ENCODE measurements around the gene IFRD1.

IFRD1 gene, protein sequence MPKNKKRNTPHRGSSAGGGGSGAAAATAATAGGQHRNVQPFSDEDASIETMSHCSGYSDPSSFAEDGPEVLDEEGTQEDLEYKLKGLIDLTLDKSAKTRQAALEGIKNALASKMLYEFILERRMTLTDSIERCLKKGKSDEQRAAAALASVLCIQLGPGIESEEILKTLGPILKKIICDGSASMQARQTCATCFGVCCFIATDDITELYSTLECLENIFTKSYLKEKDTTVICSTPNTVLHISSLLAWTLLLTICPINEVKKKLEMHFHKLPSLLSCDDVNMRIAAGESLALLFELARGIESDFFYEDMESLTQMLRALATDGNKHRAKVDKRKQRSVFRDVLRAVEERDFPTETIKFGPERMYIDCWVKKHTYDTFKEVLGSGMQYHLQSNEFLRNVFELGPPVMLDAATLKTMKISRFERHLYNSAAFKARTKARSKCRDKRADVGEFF

GRCh38 chr7:112449902-112450806 is at the start of gene IFRD1:
IFRD1 (plus strand) TSS chr7:112450460; CDS start chr7:112450689, 229 bp downstream.
- peak; percentile 99 for DNase-seq

DNA sequence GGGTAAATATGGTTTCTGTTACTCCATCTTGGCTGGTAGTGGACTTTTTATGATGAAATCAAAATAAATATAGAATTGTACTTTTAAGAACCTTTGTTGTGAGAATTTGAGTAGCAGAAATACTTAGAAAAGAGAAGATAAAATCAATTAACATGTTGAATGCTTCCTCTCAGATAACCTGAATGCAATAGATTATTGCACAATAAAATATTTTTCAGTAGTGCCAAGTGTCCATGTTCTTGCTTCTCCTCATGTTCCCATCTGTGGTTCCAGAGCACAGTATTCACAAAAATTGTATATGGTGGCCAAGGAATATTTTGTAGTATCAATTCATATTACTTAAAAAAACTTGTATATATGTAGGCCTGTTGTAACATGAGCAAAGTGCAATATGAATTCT is 45.9 kb upstream of the IFRD1 start:
- DNase-seq, result no peak

GRCh38 chr7:112405286-112405685 is 45.0 kb upstream of the IFRD1 start:
- no peak for DNase-seq

DNA sequence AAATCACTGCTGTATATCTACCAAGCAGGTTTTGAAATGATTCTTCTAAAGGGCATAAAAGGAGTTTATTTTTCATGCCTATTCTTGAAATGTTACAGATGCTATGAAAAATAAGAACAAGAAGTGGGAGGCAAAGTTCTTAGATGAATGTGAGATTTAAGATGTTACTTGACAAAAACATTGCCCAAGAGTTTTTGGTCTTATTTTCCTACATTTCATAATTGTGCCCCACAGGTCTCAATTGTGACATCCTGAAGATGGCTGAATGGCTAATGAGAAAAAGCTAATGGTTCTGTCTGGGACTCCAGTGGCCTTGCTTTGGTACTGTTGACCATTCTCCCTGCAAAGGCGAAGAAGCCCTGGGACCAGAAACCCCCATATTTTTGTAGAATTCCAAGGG is 43.0 kb upstream of the IFRD1 start:
- no peak for DNase-seq

DNA sequence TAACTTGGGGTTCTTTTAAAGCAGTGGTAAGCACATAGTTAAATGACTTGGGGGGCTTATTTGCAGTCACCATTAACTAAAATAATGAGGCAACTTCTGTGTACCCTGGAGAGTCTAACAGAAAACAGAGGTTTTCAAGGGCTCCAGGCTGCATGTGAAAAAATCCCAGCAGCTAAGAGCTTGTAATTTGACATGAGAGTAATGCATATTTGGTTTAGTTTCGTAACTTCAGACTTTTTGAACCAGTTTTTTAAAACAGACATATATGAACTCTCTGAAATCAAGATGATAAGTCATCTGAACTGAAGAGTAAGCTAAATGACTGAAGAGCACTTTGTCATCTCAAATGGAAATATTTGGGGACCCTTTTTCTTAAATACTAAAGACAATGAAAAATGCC is 40.2 kb upstream of the IFRD1 start:
- no peak for DNase-seq

DNA sequence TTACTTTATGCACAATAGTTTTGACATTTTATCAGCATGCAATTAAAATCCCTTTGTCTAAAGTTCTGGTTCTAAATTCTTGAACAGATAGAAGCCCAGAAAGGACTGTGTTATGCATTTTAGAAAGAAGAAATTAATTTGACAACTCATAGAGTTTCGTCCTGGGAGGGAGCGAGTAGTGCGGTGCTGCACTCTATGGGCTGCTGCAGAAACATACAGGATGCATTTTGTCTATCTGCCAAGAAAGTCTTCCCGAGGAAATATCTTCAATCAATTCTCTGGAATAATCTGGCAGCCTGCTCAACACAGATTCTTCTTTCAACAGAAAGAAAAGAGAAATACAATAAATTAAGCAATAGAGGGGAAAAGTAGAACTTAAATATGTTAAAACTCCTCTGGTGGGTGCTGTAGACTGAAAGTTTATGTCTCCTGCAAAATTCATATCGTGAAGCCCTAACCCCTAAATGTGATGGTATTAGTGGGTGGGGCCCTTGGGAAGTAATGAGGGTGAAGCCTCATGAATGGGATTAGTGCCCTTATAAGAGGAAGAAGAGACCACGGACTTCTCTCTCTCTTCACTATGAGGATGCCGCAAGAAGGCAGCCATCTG is 39.0 kb upstream of the IFRD1 start:
- no peak for DNase-seq

DNA sequence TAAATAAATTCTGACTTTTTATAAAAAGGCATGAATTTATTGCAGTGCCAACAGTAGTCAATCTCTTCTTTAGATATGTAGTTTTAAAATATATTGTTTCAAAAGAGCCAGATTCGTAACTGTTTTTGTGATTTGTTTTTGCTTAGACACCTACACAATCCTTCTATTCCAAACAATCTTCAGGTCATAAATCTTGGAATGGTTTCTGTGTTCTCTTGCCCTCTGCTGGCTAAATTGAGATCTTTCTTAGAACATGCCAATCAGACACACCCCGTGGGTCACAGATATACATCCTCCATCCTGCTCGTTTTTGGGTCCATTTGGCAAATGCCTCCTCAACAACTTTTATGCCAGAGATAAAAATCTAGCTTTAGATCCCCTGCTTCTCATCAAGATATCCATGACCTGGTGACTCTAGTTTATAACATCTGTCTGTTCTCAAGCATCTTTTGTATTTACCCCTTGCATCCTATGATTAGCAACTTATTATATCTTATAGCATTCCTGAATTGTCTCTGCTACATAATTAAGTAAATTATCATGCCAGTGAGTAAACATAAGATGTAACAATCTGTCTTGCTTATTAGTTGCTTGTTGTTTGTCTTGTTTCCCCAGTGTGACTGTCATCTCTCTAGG is 35.3 kb upstream of the IFRD1 start:
- DNase-seq, result no peak

GRCh38 chr7:112416127-112416526 is 34.1 kb upstream of the IFRD1 start:
- no peak for DNase-seq

DNA sequence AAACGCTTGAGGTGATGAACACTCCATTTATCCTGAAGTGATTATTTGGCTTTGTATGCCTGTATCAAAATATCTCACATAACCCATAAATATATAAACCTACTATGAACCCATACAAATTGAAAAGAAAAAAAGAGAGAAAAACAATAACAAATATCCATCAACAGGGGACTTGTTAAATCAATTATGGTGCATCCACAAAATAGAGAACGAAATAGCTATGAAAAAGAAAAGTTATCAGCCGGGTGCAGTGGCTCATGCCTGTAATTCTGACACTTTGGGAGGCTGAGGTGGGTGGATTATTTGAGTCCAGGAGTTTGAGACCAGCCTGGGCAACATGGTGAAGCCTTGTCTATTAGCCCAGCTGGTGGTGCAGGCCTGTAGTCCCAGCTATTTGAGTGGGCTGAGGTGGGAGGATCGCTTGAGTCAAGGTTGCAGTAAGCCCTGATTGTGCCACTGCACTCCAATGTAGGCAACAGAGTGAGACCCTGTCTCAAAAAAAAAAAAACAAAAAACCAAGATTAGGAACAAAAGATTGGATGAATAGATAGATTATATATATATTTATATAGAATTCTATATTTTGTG is 30.6 kb upstream of the IFRD1 start:
- no peak for DNase-seq

DNA sequence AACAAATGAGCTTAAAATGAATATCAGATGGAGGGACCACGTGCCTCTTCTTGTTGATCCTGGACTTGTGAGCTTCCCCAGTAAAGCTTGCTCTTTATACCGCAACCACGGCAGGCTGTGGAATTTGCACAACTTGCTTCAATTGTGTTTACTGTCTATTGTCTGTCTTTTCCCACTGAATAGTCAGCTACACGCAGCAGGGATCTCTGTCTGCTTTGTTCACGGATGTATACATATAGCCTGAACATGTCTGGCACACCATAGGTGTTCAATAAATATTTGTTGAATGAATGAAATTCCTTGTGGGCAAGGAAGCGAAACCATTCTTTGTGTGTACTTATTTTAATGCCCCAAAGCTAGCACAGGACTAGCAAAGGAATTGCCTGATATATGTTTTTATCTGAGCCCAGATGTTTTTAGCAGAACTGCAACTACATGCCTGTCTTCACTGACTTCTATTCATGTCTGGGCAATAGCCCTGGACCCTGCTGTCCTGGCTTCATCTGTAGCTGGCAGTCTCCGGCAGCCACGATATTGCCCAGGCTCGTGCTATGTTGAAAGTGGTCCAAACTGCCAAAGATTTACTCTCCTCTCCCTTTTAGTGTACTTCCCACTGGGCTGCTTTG is 29.9 kb upstream of the IFRD1 start:
- DNase-seq, result no peak

- no peak for DNase-seq
Observed at GRCh38 chr7:112421666-112422486, 28.4 kb upstream of the IFRD1 start.

DNA sequence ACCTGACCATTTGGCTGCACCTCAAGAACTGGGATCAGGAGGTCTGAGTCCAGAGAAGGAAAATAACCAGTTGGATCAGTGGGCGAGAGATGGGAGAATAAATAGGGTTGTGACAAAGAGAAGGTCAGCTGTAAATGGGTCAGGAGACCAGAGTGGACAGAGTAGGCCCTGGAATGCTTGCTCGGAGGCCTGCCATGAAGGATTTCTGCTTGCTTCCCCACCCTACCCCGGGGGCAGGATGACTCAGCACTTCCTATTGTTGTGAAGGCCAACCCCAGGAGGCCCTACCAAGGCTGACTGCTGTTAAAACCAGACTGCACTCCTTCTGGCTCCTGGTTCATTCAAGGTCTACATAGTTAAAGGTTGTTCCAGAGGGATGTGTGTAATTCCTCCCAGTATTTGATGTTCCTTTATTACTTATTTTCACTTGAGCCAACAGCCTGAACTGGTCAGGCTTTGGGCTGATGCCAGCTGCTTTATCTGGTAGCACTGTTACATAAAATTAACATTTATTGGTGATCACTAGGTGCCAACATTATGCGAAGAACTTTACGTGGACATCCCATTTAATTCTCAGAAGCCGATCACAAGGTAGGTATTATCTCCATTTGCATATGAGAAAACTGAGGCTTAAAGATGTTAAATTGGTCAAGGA is 27.3 kb upstream of the IFRD1 start:
- DNase-seq, result peak; percentile 30 to 33

DNA sequence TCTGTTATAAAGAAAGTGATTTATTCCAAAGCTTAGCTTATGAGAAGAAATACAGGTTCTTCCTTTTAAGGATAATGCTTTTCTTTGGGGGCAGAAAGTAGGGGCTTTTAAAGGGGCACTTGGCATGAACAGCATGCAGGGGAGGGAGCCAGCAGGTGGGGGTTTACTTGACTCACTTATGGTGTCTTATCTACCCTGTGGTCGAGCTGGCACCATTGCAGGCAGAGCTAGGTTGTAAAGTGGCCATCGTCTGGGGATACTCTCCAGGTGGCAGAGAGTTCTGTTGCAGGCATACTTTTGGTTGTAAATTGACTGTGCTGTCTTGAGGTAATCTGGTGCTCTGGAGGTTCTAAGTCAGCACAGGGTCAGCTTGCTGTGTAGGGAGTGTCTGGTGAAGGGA is 26.3 kb upstream of the IFRD1 start:
- no peak for DNase-seq

DNA sequence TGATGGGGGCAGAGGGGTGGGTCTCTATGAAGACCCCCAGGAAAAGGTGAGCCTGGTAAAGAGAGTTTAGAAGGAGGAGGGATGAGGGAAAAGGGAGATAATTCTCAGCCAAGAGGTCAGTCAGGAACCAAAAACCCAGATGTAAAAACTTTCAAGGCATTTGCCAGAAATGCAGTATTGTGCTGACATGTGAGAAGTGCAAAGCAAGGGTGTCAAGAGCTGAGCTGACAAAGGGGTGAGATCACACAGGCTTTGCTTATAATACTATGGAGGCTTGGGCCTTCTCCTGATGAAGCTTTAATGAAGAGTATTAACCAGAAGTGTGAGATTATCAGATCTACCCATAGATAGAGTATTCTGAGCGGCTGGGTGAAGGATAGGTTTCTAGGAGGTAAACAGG is 22.3 kb upstream of the IFRD1 start:
- DNase-seq, result no peak

DNA sequence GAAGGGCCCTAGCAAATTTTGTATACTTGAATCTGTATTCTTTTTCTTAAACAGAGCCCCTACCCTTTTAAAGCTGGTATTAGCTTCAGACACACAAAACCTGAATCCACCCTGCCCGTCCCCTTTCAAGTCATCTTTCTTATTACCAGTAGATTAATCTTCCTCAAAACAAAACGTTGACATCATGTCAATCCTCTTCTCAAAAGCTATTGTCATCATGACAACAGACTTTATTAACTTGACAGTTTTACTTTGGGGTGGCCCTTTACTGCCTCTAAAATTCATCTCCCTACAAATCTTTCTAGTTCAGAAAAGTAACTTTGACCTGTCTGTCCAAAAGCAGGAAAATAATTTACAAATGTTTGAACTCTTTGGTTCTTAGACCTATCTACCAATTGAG is 21.5 kb upstream of the IFRD1 start:
- no peak for DNase-seq

- DNase-seq, result no peak
Observed at GRCh38 chr7:112430649-112431048, 19.6 kb upstream of the IFRD1 start.

GRCh38 chr7:112431803-112432202 is 18.5 kb upstream of the IFRD1 start:
- DNase-seq, result no peak

DNA sequence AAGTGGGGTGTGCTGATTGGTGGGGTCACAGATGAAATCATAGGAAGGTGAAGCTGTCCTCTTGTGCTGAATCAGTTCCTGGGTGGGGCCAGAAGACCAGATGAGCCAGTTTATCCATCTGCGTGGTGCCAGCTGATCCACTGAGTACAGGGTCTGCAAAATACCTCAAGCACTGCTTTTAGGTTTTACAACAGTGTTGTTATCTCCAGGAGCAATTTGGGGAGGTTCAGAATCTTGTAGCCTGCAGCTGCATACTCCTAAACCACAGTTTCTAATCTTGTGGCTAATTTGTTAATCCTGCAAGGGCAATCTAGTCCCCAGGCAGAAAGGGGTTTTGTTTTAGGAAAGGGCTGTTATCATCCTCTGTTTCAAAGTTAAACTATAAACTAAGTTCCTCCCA is 17.0 kb upstream of the IFRD1 start:
- DNase-seq, result no peak

GRCh38 chr7:112437072-112437471 is 13.2 kb upstream of the IFRD1 start:
- no peak for DNase-seq

DNA sequence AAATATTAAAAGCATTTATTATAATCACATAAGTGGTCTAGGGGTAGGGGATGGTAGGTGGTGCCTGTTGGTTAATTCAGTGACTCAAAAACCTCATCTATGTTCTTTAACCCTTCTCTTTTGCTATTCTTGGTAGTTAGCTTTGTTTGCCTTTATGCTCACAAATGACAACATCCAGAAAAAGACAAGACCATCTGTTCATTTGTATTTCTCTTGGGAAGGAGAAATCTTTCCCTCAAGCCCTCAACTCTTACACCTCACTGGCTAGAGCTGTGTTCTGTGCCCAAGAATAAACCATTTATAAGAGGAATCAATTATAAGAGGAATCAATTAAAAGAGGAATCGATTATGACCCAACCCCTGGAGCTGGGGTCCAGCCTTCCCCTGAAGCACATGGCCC is 10.8 kb upstream of the IFRD1 start:
- no peak for DNase-seq

DNA sequence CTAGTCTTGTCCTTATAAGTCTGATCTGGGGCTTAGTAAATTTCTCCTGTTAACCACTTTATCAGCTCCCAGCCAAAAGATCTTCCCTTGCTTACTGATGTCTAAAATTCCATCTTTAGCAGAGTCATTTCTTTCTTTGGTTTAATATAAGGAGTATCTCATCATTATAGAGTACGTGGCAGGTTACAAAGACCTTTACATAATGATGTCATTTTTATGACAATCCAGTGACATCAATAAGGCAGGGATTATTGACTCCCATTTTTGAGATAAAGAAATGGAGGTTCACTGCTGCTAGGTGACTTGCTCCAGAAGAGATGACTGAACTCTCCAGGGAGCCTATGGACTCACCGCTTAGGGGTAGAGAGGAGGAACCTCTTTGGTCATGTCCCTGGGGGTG is 8.1 kb upstream of the IFRD1 start:
- no peak for DNase-seq
